Activated CD8-positive, alpha-beta memory T cell treated with anti-CD3 and anti-CD28 coated beads, Interleukin-2, amount 10 ng/mL, durations not matched to agents 7 days and 5 days (primary cell): ENCODE measurements around the gene MTR. TPM values are rescaled to one million over a fixed set of nuclear protein-coding genes. Genes with fewer than 3 reads are reported as not detected.

Experiments
- ATAC-seq: fragments of 150-1000 bp; cut with Tn5 transposase; one replicate; pipeline ENCODE4 v1.10.0; 2021; ENCODE audit warnings: moderate library complexity
- CTCF ChIA-PET: fragments of 350-600 bp; sonication (Branson Sonifier 250); formaldehyde crosslinking; loops from one replicate; lab custom pipeline; 2021; ENCODE audit warnings: antibody characterized with exemption; lab: Charles Lee
- DNase-seq: peaks from one replicate; pipeline ENCODE4 v3.0.0-alpha.2; 2020
- H3K27ac Mint-ChIP-seq: one replicate; pipeline ENCODE4 v1.8.0; 2021; ENCODE audit warnings: mild to moderate bottlenecking, mixed read lengths
- H3K27me3 Mint-ChIP-seq: one replicate; pipeline ENCODE4 v1.8.0; 2021; ENCODE audit warnings: mixed read lengths
- H3K36me3 Mint-ChIP-seq: one replicate; pipeline ENCODE4 v1.8.0; 2021; ENCODE audit warnings: mild to moderate bottlenecking, mixed read lengths
- H3K4me1 Mint-ChIP-seq: one replicate; pipeline ENCODE4 v1.8.0; 2021; ENCODE audit warnings: mixed read lengths
- H3K4me3 Mint-ChIP-seq: one replicate; pipeline ENCODE4 v1.8.0; 2021; ENCODE audit warnings: mild to moderate bottlenecking, moderate library complexity, mixed read lengths
- H3K9me3 Mint-ChIP-seq: one replicate; pipeline ENCODE4 v1.8.0; 2022; ENCODE audit warnings: low read depth, mixed read lengths
- total RNA-seq, 2 experiments: library from RNA; stranded (reverse); gene quantifications; one replicate each; pipeline ENCODE4 v1.2.3, GENCODE V29; 2021

Gene MTR
- total RNA-seq, 2 experiments from 2014 or later: 43.5 to 46.9 TPM

DNA sequence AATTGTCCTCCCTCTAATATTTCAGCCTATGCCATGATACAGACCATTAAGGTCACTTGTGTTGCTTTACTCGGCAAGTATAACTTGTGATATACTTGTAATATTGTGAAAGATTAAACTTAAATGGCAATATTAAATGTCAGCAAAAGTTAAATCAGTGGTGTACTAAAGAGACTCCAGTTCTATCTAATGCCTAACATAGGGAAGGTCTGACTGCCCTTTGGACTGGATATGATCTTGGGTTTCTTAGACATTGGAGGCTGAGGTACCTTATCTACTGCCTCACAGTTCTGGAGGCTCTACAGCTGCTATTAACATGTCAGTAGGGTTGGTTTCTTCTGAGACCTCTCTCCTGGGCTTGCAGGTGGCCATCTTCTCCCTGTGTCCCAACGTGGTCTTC lies 119.3 kb downstream of the MTR start:
- peaks cover 7% of the 10 kb centered on the region for H3K9me3 Mint-ChIP-seq
- CTCF ChIA-PET: no interaction called here
- no peak for ATAC-seq
- no peaks in the 10 kb centered on the region for H3K27me3 Mint-ChIP-seq
- H3K27ac Mint-ChIP-seq: no peak overlapping the region
- no peak overlapping the region for H3K4me3 Mint-ChIP-seq
- peaks cover 2% of the 10 kb centered on the region for H3K4me1 Mint-ChIP-seq
- H3K36me3 Mint-ChIP-seq: peaks cover 6% of the 10 kb centered on the region
- DNase-seq: no peak

DNA sequence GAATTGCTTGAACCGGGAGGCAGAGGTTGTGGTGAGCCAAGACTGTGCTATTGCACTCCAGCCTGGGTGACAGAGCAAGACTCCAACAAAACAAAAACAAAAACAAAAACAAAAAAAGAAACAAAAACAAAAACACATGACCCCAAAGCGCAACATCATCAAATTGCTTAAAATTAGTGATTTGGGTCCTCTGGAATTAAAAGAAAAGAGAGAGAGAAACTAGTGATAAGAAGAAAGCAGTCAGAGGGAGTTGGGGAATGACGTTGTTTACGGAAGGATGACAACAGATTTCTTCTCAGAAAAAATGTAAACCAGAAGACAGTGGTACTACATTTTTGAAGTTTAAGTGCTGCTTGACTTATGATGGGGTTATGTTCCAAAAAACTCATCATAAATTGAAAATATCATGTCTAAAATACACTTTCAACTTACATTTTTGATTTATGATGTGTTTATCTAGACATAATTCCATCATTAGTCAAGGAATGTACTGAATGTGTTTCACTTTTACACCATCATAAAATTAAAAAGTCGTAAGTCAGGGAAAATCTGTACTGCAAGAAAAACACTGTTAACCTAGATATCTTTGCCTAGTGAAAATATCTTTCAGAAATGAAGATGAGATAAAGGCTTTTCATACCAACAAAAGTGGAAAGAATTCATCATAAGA lies 121.2 kb downstream of the MTR start:
- ATAC-seq (no peak), DNase-seq (no peak)
- H3K4me3 Mint-ChIP-seq: no peak overlapping the region
- no peaks in the 10 kb centered on the region for H3K27me3 Mint-ChIP-seq
- H3K9me3 Mint-ChIP-seq: peaks cover 7% of the 10 kb centered on the region
- H3K27ac Mint-ChIP-seq: no peak overlapping the region
- H3K36me3 Mint-ChIP-seq: peaks cover 6% of the 10 kb centered on the region
- CTCF ChIA-PET: no interaction called here
- H3K4me1 Mint-ChIP-seq: peaks cover 2% of the 10 kb centered on the region

DNA sequence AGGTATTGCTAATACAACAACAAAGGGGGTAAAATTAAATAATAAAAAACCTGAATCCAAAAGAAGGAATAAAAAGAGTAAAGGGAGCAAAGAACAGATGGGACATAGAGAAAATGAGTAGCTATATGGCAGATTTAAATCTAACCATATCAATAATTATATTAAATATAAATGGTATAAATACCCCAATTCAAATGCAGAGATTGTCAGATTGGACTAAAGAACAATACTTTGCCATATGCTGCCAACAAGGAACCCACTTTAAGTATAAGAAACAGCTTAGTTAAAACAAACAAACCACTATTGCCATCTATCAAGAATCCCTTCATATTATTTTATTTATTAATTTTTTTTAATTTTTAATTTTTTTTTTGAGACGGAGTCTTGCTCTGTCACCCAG lies 122.4 kb downstream of the MTR start:
- no peak overlapping the region for H3K4me3 Mint-ChIP-seq
- ATAC-seq (no peak), DNase-seq (no peak)
- no peak overlapping the region for H3K27ac Mint-ChIP-seq
- no peaks in the 10 kb centered on the region for H3K27me3 Mint-ChIP-seq
- peaks cover 2% of the 10 kb centered on the region for H3K4me1 Mint-ChIP-seq
- CTCF ChIA-PET: no interaction called here
- H3K36me3 Mint-ChIP-seq: peaks cover 6% of the 10 kb centered on the region
- H3K9me3 Mint-ChIP-seq: peaks cover 10% of the 10 kb centered on the region

DNA sequence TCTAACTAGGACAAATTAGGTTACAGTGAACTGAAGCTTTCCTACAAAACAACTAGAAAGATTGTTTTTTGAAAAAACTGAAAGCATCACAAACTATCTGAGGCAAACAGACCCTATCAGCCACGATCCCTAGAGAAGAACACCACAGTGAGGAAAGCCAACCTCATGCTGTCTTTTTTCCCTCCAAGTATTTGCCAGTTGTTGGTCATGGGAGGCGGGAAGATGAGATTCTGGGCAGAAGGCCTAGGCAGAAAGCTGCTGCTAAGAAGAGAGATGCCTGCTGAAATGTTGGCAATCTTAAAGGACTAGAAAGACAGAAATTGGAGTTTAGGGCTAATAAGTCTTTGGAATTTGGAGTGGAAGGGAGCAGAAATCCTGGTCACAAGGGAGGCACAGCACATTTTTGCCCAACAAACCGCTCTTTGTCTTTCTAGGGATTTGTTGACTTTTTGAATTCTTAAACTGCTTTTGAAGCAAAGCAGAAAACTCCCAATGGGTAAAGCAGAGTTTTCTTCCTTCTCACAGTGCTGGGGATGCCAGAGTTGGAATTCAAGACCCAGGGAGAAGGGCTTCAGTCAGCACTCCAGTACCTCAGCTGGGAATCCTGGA lies 125.3 kb downstream of the MTR start:
- no peaks in the 10 kb centered on the region for H3K4me1 Mint-ChIP-seq
- H3K9me3 Mint-ChIP-seq: peaks cover 10% of the 10 kb centered on the region
- no peaks in the 10 kb centered on the region for H3K27me3 Mint-ChIP-seq
- no peak for DNase-seq
- ATAC-seq: no peak
- peaks cover 6% of the 10 kb centered on the region for H3K36me3 Mint-ChIP-seq
- CTCF ChIA-PET: no interaction called here
- no peak overlapping the region for H3K4me3 Mint-ChIP-seq
- H3K27ac Mint-ChIP-seq: no peak overlapping the region

DNA sequence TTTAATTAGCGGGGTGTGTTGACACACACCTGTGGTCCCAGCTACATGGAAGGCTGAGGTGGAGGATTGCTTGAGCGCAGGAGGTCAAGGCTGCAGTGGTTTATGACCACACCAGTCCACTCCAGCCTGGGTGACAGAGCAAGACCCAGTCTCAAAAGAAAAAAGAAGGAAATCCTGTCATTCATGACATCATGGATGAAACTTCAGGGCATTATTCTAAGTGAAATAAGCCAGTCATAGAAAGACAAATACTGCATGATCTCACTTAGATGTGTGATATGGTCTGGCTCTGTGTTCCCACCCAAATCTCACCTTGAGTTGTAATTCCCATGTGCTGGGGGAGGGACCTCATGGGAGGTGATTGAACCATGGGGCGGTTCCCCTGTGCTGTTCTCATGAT lies 126.5 kb downstream of the MTR start:
- H3K27me3 Mint-ChIP-seq: no peaks in the 10 kb centered on the region
- no peaks in the 10 kb centered on the region for H3K4me1 Mint-ChIP-seq
- DNase-seq (no peak), ATAC-seq (no peak)
- no peak overlapping the region for H3K27ac Mint-ChIP-seq
- no peak overlapping the region for H3K4me3 Mint-ChIP-seq
- peaks cover 10% of the 10 kb centered on the region for H3K9me3 Mint-ChIP-seq
- CTCF ChIA-PET: no interaction called here
- peaks cover 5% of the 10 kb centered on the region for H3K36me3 Mint-ChIP-seq

DNA sequence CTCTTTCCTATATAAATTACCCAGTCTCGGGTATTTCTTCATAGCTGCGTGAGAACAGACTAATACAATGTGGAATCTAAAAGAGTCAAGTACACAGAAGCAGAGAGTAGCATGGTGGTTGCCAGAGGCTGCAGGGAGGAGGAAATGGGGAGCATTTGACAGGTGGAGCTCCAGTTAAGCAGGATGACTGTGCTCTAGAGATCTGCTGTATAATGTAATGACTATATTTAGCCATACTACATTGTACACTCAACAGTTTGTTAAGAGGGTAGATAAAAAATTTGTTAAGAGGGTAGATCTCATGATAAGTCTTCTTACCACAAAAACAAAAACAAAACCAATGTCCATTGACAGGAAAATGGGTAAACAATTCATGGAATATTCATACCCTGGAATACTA lies 127.1 kb downstream of the MTR start:
- DNase-seq (no peak), ATAC-seq (no peak)
- no peak overlapping the region for H3K4me3 Mint-ChIP-seq
- H3K9me3 Mint-ChIP-seq: peaks cover 8% of the 10 kb centered on the region
- H3K27me3 Mint-ChIP-seq: no peaks in the 10 kb centered on the region
- CTCF ChIA-PET: no interaction called here
- no peak overlapping the region for H3K27ac Mint-ChIP-seq
- H3K4me1 Mint-ChIP-seq: no peaks in the 10 kb centered on the region
- H3K36me3 Mint-ChIP-seq: peaks cover 1% of the 10 kb centered on the region

DNA sequence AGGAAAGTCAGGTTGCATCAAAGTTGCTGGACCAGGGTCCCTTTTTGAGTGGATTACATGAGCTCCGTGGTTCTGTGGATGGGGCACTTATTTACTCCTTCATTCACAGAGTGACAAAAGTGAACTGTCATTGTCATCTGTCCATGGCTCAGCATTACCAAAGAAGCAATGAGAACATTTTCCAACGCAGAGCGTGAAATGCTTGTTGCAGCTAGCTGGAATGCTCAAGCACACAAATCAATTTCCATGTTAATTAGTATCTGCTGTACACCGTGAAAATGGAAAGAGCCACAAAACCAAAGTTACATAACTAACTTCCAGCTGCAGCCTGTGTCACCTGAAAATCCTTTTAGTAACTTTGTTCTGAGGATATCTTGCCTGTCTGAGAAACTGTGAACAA lies 130.3 kb downstream of the MTR start:
- H3K9me3 Mint-ChIP-seq: peaks cover 3% of the 10 kb centered on the region
- CTCF ChIA-PET: no interaction called here

DNA sequence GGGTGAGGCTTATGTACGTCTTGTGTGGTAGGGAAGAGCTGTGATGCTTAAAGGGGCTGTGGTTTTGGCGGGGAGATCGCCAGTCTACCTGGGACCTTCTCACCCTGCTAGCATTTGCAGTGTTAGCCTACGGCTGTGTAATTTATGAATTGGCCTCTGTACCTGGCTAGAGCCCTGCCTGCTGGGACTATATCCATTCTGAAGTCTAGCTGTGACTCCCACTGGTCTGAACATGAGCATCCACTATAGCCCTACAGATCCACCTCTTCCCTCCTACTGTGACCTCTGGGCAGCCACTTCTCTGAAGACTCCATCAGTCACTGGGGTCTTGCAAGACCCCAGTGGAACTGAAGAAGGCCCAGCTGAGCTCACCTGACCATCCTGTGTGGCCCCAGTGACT lies 135.4 kb downstream of the MTR start:
- Mint-ChIP-seq H3K27ac (no peak overlapping the region), H3K4me1 (no peaks in the 10 kb centered on the region), H3K36me3 (no peaks in the 10 kb centered on the region), H3K4me3 (no peak overlapping the region), H3K9me3 (no peaks in the 10 kb centered on the region), H3K27me3 (no peaks in the 10 kb centered on the region)
- DNase-seq (no peak), ATAC-seq (no peak)
- CTCF ChIA-PET: no interaction called here

More for the DNA sequence above, 130.3 kb downstream of the MTR start:
- ATAC-seq (no peak), DNase-seq (no peak)
- Mint-ChIP-seq H3K27me3 (no peaks in the 10 kb centered on the region), H3K36me3 (no peaks in the 10 kb centered on the region), H3K4me1 (no peaks in the 10 kb centered on the region), H3K4me3 (no peak overlapping the region), H3K27ac (no peak overlapping the region)

DNA sequence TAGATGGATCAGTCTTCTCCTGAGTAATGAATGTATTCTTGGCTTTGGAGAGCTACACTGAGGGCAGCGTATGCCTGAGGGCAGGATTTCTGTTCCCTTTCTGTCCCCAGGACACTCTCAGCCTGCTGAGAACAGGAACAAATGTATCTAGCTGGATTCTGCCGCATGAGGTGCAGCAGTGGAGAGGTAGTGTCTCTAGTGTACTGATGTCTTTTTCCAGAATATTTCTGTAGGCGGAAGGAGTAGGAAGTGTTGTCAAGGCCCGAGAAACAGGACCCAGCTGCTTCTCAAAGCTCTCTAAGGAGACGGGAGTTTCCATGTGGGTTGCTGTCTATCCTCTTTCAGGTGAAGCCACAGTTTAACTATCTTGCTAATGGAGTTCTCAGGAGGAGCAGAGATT lies 143.7 kb downstream of the MTR start:
- H3K27ac Mint-ChIP-seq: no peak overlapping the region
- no peak for ATAC-seq

DNA sequence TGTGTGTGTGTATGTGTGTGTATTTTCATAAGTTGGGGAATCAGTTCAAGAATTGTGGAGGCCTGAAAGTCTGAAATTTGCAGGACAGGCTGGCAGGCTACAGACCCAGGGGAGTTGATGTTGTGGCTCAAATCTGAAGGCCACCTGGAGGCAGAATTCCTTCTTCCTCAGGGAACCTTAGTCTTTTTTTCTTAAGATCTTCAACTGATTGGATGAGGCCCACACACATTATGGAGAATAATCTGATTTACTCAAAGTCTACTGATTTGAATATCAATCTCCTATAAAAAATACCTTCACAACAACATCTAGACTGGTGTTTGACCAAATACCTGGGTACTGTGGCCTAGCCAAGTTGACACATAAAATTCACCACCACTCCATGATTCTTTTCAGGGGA lies 147.3 kb downstream of the MTR start:
- H3K9me3 Mint-ChIP-seq: peaks cover 2% of the 10 kb centered on the region
- no peaks in the 10 kb centered on the region for H3K36me3 Mint-ChIP-seq
- H3K27me3 Mint-ChIP-seq: peaks cover 2% of the 10 kb centered on the region
- DNase-seq (no peak), ATAC-seq (no peak)
- no peak overlapping the region for H3K4me3 Mint-ChIP-seq
- no peaks in the 10 kb centered on the region for H3K4me1 Mint-ChIP-seq
- CTCF ChIA-PET: no interaction called here
- H3K27ac Mint-ChIP-seq: no peak overlapping the region

More for the DNA sequence above, 143.7 kb downstream of the MTR start:
- DNase-seq: no peak
- CTCF ChIA-PET: no interaction called here
- Mint-ChIP-seq H3K36me3 (no peaks in the 10 kb centered on the region), H3K4me3 (no peak overlapping the region), H3K4me1 (no peaks in the 10 kb centered on the region), H3K9me3 (no peaks in the 10 kb centered on the region), H3K27me3 (peaks cover 2% of the 10 kb centered on the region)

DNA sequence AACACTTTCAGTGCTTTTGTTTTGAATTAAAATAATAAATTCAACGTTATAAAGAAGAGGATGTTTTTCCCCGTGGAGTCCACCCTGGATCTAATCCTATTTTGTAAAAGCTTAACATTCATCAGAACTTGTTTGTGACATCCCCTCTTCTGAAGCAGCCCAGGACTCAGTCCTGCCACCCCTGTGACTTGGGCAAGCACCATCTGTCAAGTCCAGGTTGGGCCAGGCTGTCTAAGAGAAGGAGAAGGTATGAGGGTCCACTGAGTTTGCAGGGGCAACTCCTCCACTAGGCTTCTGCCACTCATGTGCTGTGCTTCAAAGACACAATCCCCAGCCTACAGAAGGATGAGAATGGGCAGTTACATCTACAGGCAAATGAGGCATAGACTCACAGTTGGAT lies 149.5 kb downstream of the MTR start:
- H3K4me3 Mint-ChIP-seq: no peak overlapping the region
- peaks cover 2% of the 10 kb centered on the region for H3K9me3 Mint-ChIP-seq
- DNase-seq: no peak
- ATAC-seq: no peak
- no peaks in the 10 kb centered on the region for H3K36me3 Mint-ChIP-seq
- no peak overlapping the region for H3K27ac Mint-ChIP-seq
- H3K27me3 Mint-ChIP-seq: peaks cover 2% of the 10 kb centered on the region
- CTCF ChIA-PET: no interaction called here
- no peaks in the 10 kb centered on the region for H3K4me1 Mint-ChIP-seq

DNA sequence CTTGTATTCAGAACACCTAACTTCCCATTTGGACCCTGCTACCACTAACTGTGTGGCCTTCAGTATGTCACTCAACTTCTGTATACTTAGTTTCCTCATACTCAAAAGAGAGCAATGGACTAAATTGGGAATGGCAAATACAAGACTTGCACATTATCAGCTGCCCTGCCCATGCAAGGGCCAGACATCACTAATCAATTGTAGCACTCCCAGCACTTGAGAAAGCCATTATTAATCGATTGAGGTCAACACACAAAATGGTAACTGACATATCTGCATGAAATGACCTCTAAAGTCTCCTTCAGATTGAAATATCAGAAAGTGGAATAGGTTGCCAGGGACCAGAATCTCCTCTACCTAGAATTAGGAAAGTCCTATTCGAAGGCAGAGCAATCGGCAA lies 149.9 kb downstream of the MTR start:
- ATAC-seq (no peak), DNase-seq (no peak)
- H3K4me3 Mint-ChIP-seq: no peak overlapping the region
- no peaks in the 10 kb centered on the region for H3K4me1 Mint-ChIP-seq
- H3K27ac Mint-ChIP-seq: no peak overlapping the region
- no peaks in the 10 kb centered on the region for H3K36me3 Mint-ChIP-seq
- CTCF ChIA-PET: no interaction called here
- H3K9me3 Mint-ChIP-seq: peaks cover 2% of the 10 kb centered on the region
- peaks cover 2% of the 10 kb centered on the region for H3K27me3 Mint-ChIP-seq

DNA sequence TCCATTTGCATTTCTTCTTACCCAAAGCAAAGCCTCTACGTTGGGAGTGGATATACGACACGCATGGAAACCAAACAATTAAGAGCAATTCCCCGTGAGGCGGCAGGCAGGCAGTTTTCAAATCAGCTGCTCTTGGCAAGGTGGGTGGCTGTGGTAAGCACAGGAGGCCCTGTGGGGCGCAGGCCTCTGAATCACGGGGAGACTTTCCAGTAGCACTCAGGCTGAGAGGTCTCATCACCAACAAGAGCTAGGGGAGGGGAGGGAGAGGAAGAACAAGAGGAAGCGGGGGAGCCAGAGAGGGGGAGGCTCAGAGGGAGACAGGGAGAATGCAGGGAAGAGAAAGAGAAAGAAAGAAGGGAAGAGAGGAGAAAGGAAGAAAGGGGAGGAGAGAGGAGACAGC lies 152.7 kb downstream of the MTR start:
- peaks cover 2% of the 10 kb centered on the region for H3K9me3 Mint-ChIP-seq
- no peak for DNase-seq
- H3K4me1 Mint-ChIP-seq: no peaks in the 10 kb centered on the region
- no peaks in the 10 kb centered on the region for H3K27me3 Mint-ChIP-seq
- H3K27ac Mint-ChIP-seq: no peak overlapping the region
- no peak overlapping the region for H3K4me3 Mint-ChIP-seq
- H3K36me3 Mint-ChIP-seq: no peaks in the 10 kb centered on the region
- CTCF ChIA-PET: no interaction called here
- ATAC-seq: no peak

DNA sequence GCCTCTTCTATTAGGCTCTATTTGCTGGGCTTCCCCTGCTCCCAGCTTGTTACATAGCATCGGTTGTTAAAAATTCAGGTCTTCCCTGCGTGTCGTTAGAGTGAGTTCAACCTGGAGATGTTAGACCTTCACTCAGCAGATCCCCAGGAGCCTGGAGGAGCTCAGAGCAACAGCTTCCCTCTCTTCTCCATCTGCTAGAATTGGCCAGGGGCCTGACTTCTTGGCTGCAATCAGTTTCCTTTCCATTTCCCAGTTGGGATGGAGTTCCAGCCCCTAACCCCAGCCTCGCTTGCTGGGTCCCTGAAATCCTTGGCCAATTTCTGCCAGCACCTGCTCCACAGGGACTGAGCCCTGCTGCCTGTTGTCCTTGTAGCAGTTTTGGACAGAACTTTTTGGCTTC lies 153.3 kb downstream of the MTR start:
- Mint-ChIP-seq H3K9me3 (peaks cover 2% of the 10 kb centered on the region), H3K36me3 (no peaks in the 10 kb centered on the region), H3K4me3 (no peak overlapping the region), H3K4me1 (no peaks in the 10 kb centered on the region), H3K27me3 (peaks cover 1% of the 10 kb centered on the region), H3K27ac (no peak overlapping the region)
- no peak for ATAC-seq
- DNase-seq: no peak
- CTCF ChIA-PET: no interaction called here
